ENCODE results near the gene SH3GL2. TPM values are rescaled to one million over a fixed set of nuclear protein-coding genes. Genes with fewer than 3 reads are reported as not detected.

SH3GL2 gene
- total and polyA plus RNA-seq, 4 donors = 0.06 to 0.08 TPM; not detected in 2

DNA sequence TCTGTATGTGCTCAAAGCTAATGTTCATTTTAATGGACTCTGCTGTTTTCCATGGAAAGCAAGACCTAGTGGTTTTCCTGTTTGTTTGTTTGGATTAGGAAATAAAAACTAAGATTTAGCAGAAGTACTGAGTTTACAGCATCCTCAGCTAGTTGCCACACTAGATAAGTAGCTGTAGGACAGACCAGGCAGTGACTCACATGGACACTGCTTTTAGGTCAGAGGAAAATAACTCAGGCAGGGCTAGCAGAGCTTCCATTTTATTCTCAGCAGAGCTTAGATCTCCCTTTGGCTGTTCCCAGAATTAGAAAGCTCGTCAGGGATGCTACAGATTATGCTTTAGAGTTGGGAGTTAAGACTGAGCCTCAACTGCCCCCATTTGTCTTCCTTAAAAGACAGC lies 204.4 kb downstream of the SH3GL2 start:
- TF ChIP-seq FOXA2 (IDR thresholded peaks at IDR 0.05) = no peak
- no peak for TF ChIP-seq HNF4G (IDR thresholded peaks at IDR 0.05)
- TF ChIP-seq RXRA (IDR thresholded peaks at IDR 0.05) = no peak
- TF ChIP-seq EGR1 (IDR thresholded peaks at IDR 0.05; ENCODE audit: low read depth in 2 of 2) = no peak
- no peak for TF ChIP-seq SP1 (IDR thresholded peaks at IDR 0.05)
- TF ChIP-seq, protein P1, sequence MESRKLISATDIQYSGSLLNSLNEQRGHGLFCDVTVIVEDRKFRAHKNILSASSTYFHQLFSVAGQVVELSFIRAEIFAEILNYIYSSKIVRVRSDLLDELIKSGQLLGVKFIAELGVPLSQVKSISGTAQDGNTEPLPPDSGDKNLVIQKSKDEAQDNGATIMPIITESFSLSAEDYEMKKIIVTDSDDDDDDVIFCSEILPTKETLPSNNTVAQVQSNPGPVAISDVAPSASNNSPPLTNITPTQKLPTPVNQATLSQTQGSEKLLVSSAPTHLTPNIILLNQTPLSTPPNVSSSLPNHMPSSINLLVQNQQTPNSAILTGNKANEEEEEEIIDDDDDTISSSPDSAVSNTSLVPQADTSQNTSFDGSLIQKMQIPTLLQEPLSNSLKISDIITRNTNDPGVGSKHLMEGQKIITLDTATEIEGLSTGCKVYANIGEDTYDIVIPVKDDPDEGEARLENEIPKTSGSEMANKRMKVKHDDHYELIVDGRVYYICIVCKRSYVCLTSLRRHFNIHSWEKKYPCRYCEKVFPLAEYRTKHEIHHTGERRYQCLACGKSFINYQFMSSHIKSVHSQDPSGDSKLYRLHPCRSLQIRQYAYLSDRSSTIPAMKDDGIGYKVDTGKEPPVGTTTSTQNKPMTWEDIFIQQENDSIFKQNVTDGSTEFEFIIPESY (IDR thresholded peaks at IDR 0.05) = no peak
- TF ChIP-seq, protein P2, sequence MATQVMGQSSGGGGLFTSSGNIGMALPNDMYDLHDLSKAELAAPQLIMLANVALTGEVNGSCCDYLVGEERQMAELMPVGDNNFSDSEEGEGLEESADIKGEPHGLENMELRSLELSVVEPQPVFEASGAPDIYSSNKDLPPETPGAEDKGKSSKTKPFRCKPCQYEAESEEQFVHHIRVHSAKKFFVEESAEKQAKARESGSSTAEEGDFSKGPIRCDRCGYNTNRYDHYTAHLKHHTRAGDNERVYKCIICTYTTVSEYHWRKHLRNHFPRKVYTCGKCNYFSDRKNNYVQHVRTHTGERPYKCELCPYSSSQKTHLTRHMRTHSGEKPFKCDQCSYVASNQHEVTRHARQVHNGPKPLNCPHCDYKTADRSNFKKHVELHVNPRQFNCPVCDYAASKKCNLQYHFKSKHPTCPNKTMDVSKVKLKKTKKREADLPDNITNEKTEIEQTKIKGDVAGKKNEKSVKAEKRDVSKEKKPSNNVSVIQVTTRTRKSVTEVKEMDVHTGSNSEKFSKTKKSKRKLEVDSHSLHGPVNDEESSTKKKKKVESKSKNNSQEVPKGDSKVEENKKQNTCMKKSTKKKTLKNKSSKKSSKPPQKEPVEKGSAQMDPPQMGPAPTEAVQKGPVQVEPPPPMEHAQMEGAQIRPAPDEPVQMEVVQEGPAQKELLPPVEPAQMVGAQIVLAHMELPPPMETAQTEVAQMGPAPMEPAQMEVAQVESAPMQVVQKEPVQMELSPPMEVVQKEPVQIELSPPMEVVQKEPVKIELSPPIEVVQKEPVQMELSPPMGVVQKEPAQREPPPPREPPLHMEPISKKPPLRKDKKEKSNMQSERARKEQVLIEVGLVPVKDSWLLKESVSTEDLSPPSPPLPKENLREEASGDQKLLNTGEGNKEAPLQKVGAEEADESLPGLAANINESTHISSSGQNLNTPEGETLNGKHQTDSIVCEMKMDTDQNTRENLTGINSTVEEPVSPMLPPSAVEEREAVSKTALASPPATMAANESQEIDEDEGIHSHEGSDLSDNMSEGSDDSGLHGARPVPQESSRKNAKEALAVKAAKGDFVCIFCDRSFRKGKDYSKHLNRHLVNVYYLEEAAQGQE (IDR thresholded peaks at IDR 0.05) = no peak
- TF ChIP-seq, protein P3, sequence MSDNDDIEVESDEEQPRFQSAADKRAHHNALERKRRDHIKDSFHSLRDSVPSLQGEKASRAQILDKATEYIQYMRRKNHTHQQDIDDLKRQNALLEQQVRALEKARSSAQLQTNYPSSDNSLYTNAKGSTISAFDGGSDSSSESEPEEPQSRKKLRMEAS (IDR thresholded peaks at IDR 0.05) = no peak
- TF ChIP-seq, protein P4, sequence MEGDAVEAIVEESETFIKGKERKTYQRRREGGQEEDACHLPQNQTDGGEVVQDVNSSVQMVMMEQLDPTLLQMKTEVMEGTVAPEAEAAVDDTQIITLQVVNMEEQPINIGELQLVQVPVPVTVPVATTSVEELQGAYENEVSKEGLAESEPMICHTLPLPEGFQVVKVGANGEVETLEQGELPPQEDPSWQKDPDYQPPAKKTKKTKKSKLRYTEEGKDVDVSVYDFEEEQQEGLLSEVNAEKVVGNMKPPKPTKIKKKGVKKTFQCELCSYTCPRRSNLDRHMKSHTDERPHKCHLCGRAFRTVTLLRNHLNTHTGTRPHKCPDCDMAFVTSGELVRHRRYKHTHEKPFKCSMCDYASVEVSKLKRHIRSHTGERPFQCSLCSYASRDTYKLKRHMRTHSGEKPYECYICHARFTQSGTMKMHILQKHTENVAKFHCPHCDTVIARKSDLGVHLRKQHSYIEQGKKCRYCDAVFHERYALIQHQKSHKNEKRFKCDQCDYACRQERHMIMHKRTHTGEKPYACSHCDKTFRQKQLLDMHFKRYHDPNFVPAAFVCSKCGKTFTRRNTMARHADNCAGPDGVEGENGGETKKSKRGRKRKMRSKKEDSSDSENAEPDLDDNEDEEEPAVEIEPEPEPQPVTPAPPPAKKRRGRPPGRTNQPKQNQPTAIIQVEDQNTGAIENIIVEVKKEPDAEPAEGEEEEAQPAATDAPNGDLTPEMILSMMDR (IDR thresholded peaks at IDR 0.05; ENCODE audit: low read depth, low read length, missing input control) = no peak
- TF ChIP-seq TAF1 (conservative IDR thresholded peaks at IDR 0.05) = no peak
- TF ChIP-seq RAD21 (IDR thresholded peaks at IDR 0.05) = no peak
- TF ChIP-seq HNF4A (conservative IDR thresholded peaks at IDR 0.05) = no peak
- Histone ChIP-seq H3K36me3 (ENCODE audit: control insufficient read depth in 4 of 4, insufficient read depth in 3 of 4, low read depth in 1 of 4, low read length in 3 of 4) (no peaks in the 10 kb centered on the region), H3K9ac (ENCODE audit: low read depth in 1 of 2, low read length in 2 of 2) (no peak overlapping the region), H3K27ac (ENCODE audit: low read depth in 1 of 2, low read length in 2 of 2) (no peak overlapping the region), H3K9me3 (ENCODE audit: control insufficient read depth in 4 of 4, low read length in 3 of 4) (peaks cover 0 to 4% (median 0%) of the 10 kb centered on the region in 4 donors), H3K4me3 (ENCODE audit: low read depth in 1 of 3, low read length in 3 of 3) (no peak overlapping the region), H3K4me1 (ENCODE audit: control insufficient read depth in 4 of 4, insufficient read depth in 4 of 4, low read length in 3 of 4) (no peaks in the 10 kb centered on the region), H3K27me3 (ENCODE audit: control insufficient read depth in 4 of 4, insufficient read depth in 4 of 4, low read length in 3 of 4) (peaks cover 0 to 4% (median 0%) of the 10 kb centered on the region in 4 donors)
- no peak for DNase-seq (ENCODE audit: low spot score)
- WGBS = 44% methylated on average over 1 of the region's 1 CpG

DNA sequence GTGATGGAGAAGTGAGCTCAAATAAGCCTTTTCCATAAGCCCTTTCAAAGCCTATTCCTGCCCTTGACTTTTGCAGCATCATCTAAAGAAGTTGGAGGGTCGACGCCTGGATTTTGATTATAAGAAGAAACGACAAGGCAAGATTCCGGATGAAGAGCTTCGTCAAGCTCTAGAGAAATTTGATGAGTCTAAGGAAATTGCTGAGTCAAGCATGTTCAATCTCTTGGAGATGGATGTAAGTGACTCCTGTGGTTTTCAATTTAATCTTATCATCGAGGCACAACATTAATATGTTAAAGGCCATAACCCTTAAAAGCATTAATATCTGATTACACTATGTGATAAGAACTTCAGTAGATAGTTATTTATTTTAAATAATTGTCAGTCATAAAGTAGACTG lies 210.4 kb downstream of the SH3GL2 start:
- Histone ChIP-seq H3K4me3 (ENCODE audit: low read depth in 1 of 3, low read length in 3 of 3) (no peak overlapping the region), H3K27ac (ENCODE audit: low read depth in 1 of 2, low read length in 2 of 2) (no peak overlapping the region), H3K27me3 (ENCODE audit: control insufficient read depth in 4 of 4, insufficient read depth in 4 of 4, low read length in 3 of 4) (peaks cover 0 to 4% (median 0%) of the 10 kb centered on the region in 4 donors), H3K36me3 (ENCODE audit: control insufficient read depth in 4 of 4, insufficient read depth in 3 of 4, low read depth in 1 of 4, low read length in 3 of 4) (no peaks in the 10 kb centered on the region), H3K4me1 (ENCODE audit: control insufficient read depth in 4 of 4, insufficient read depth in 4 of 4, low read length in 3 of 4) (no peaks in the 10 kb centered on the region), H3K9me3 (ENCODE audit: control insufficient read depth in 4 of 4, low read length in 3 of 4) (no peaks in the 10 kb centered on the region), H3K9ac (ENCODE audit: low read depth in 1 of 2, low read length in 2 of 2) (no peak overlapping the region)
- 89% methylated on average over 6 of the region's 6 CpGs for WGBS
- DNase-seq (ENCODE audit: low spot score) = no peak
- TF ChIP-seq EGR1 (IDR thresholded peaks at IDR 0.05; ENCODE audit: low read depth in 2 of 2) (no peak), GABPA (IDR thresholded peaks at IDR 0.05 in 1 of 2, conservative IDR thresholded peaks at IDR 0.05 in 1 of 2) (no peak), NR2F2 (IDR thresholded peaks at IDR 0.05) (no peak), FOXA2 (IDR thresholded peaks at IDR 0.05) (no peak), RXRA (IDR thresholded peaks at IDR 0.05) (no peak), RAD21 (IDR thresholded peaks at IDR 0.05) (no peak), FOXA1 (IDR thresholded peaks at IDR 0.05) (no peak)
- TF ChIP-seq, protein P5, sequence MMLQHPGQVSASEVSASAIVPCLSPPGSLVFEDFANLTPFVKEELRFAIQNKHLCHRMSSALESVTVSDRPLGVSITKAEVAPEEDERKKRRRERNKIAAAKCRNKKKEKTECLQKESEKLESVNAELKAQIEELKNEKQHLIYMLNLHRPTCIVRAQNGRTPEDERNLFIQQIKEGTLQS (IDR thresholded peaks at IDR 0.05) = no peak
- TF ChIP-seq, protein P4 (IDR thresholded peaks at IDR 0.05; ENCODE audit: low read depth, low read length, missing input control) = no peak
- TF ChIP-seq, protein P3 (IDR thresholded peaks at IDR 0.05) = no peak
- TF ChIP-seq, protein P2 (IDR thresholded peaks at IDR 0.05) = no peak

Measured in liver (tissue), 9 donors.